Left lung (tissue), 10 donors: ENCODE results near the gene NOL4L. TPM values are rescaled to one million over a fixed set of nuclear protein-coding genes. Genes with fewer than 3 reads are reported as not detected.
"Not testable (repeated sequence)": the region's sequence is repeated elsewhere in the genome, so short reads cannot be mapped to it uniquely, and the experiment has no call there.

ENCODE experiments used
- ATAC-seq: fragments of 200-7000 bp; cut with Tn5 transposase; one replicate; pipeline ENCODE4 v1.9.1; 2020; ENCODE audit warnings: moderate library complexity
- DNase-seq, 4 donors: peaks; one replicate each; pipeline ENCODE4 v3.0.0-alpha.2; 2013 to 2020
- H3K27ac ChIP-seq, 2 donors: fragments of 200-600 bp; sonication (generic) in 1 of 2; one replicate each; pipeline versions ENCODE4 v1.5.0 to v1.8.0; 2020 to 2021
- H3K27me3 ChIP-seq, 2 donors: fragments of 200-600 bp; sonication (generic) in 1 of 2; one replicate each; pipeline versions ENCODE4 v1.5.0 to v1.8.0; 2020 to 2021
- H3K36me3 ChIP-seq, 2 donors: fragments of 200-600 bp; sonication (generic) in 1 of 2; one replicate each; pipeline versions ENCODE4 v1.5.0 to v1.8.0; 2020 to 2021
- H3K4me1 ChIP-seq, 2 donors: fragments of 200-600 bp; one replicate each; pipeline ENCODE4 v1.8.0; 2021
- H3K4me3 ChIP-seq, 2 donors: fragments of 200-600 bp; sonication (generic) in 1 of 2; one replicate each; pipeline versions ENCODE4 v1.5.0 to v1.8.0; 2020 to 2021; ENCODE audit warnings: mild to moderate bottlenecking in 1 of 2
- H3K9me3 ChIP-seq, 2 donors: fragments of 200-600 bp; sonication (generic) in 1 of 2; one replicate each; pipeline versions ENCODE4 v1.5.0 to v1.8.0; 2020 to 2021
- CTCF ChIP-seq, 2 donors: fragments of 200-600 bp; sonication (generic) in 1 of 2; IDR thresholded peaks; one replicate each; pipeline versions ENCODE4 v1.5.0 to v1.8.0; 2021; ENCODE audit warnings: antibody characterized with exemption in 2 of 2
- intact Hi-C, 2 donors: fragments of 100-400 bp; cut with DNase I; formaldehyde crosslinking; loops; one replicate each; pipeline versions ENCODE4 v1.11.2 to v1.14.2; 2022
- polyA plus RNA-seq, 6 donors: library from polyadenylated mRNA; unstranded; fragments of 120-200 nt; gene quantifications; one replicate each; pipeline ENCODE4 v1.2.1, GENCODE V29; 2013; ENCODE audit not compliant: insufficient read length in 6 of 6
- total RNA-seq, 2 donors: library from RNA; stranded (reverse); fragmentation: NEBNext Ultra II Directional; extraction: Animal tissue kit (Norgen Biotek cat#: 25700); gene quantifications; one replicate each; pipeline ENCODE4 v1.2.1, GENCODE V29; 2021
- donor health status: DM: no; HTN: yes; CAD: no.
- donor health status: DM: no; HTN: no; CAD: no.

The NOL4L gene
- total and polyA plus RNA-seq, 8 donors = 16.7 to 49.0 (median 40.7) TPM

- Histone ChIP-seq H3K27ac (peak overlapping the region in 1 of 2 donors; percentile 72), H3K27me3 (no peaks in the 10 kb centered on the region), H3K4me3 (no peak overlapping the region), H3K4me1 (peaks cover 8 to 80% of the 10 kb centered on the region in 2 donors), H3K36me3 (peaks cover 0 to 16% of the 10 kb centered on the region in 2 donors), H3K9me3 (no peaks in the 10 kb centered on the region)
- ATAC-seq (no peak), DNase-seq (peak in 1 of 4 donors; percentile 23)
- TF ChIP-seq CTCF (IDR thresholded peaks at IDR 0.05) = no peak
- intact Hi-C loops = no loop called here
Observed at GRCh38 chr20:32468860-32469259, 116.3 kb downstream of the NOL4L start.

DNA sequence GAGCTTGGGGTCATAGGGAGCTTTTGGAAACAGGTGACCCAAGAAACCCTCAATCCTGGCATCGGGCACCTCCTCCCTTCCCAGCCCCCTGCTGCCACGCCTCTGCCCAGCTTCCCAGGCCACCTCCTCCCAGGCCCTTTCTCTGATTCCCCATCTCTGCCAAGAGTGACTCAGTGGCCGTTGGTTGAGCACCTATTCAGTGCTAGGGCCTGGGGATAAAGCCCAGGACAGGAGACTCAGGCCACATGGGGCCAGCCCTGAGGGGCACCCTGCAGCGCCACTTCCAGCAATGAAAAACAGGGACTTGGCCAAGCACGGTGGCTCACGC lies 116.9 kb downstream of the NOL4L start:
- peak in 1 of 4 donors; percentile 39 for DNase-seq
- peak overlapping the region in 1 of 2 donors; percentile 72 for H3K27ac ChIP-seq
- intact Hi-C loops = no loop called here
- peaks cover 0 to 15% of the 10 kb centered on the region in 2 donors for H3K36me3 ChIP-seq
- H3K4me1 ChIP-seq = peaks cover 2 to 80% of the 10 kb centered on the region in 2 donors
- ATAC-seq = no peak
- H3K27me3 ChIP-seq = no peaks in the 10 kb centered on the region
- no peak for TF ChIP-seq CTCF (IDR thresholded peaks at IDR 0.05)
- H3K9me3 ChIP-seq = no peaks in the 10 kb centered on the region
- H3K4me3 ChIP-seq = no peak overlapping the region

GRCh38 chr20:32467506-32468312 lies 117.4 kb downstream of the NOL4L start:
- peaks cover 0 to 80% of the 10 kb centered on the region in 2 donors for H3K4me1 ChIP-seq
- peaks cover 0 to 15% of the 10 kb centered on the region in 2 donors for H3K36me3 ChIP-seq
- H3K9me3 ChIP-seq = no peaks in the 10 kb centered on the region
- peak overlapping the region; percentile 44 to 72 for H3K27ac ChIP-seq
- TF ChIP-seq CTCF (IDR thresholded peaks at IDR 0.05) = no peak
- no peaks in the 10 kb centered on the region for H3K27me3 ChIP-seq
- peak in 1 of 4 donors; percentile 67 for DNase-seq
- intact Hi-C loops = no loop called here
- H3K4me3 ChIP-seq = no peak overlapping the region
- no peak for ATAC-seq

- no peak for TF ChIP-seq CTCF (IDR thresholded peaks at IDR 0.05)
- H3K4me1 ChIP-seq = peaks cover 0 to 80% of the 10 kb centered on the region in 2 donors
- ATAC-seq = no peak
- intact Hi-C loops = no loop called here
- H3K27me3 ChIP-seq = no peaks in the 10 kb centered on the region
- no peak for DNase-seq
- no peak overlapping the region for H3K4me3 ChIP-seq
- no peaks in the 10 kb centered on the region for H3K9me3 ChIP-seq
- H3K36me3 ChIP-seq = peaks cover 0 to 7% of the 10 kb centered on the region in 2 donors
- peak overlapping the region; percentile 44 to 72 for H3K27ac ChIP-seq
Observed at GRCh38 chr20:32466739-32467505, 118.2 kb downstream of the NOL4L start.

DNA sequence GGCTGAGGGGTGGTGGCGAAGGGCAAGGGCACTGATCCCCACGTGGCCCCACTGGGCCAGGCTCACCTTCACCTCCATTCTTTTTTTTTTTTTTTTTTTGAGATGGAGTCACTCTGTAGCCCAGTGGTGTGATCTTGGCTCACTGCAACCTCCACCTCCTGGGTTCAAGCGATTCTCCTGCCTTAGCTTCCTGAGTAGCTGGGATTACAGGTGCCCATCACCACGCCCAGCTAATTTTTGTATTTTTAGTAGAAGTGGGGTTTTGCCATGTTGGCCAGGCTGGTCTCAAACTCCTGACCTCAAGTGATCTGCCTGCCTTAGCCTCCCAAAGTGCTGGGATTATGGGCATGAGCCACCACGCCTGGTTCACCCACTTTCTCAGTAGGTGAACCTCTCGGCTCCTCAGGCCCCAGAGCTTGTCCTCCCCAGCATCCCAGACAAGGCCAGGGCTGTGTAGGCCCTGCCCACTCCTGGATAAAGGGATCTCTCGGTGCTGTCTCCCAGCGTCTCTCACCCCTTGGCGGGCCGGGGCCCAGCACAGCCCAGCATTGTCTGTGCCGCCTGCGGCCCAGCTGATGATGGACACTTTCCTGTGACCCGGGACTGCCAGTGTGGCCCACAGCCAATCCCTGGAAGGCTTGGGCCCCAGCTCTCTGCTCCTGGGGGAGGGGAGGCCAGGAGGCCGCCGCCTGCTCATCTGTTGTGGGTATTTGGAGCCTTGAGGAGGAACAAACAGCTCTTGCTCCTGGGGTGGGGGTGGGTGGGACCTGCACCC lies 119.0 kb downstream of the NOL4L start:
- H3K27ac ChIP-seq = peak overlapping the region; percentile 40 to 72
- DNase-seq = peak in 1 of 4 donors; percentile 75
- intact Hi-C loops, H3K9me3 ChIP-seq, H3K36me3 ChIP-seq, H3K4me3 ChIP-seq, H3K27me3 ChIP-seq, ATAC-seq: not testable (repeated sequence)
- H3K4me1 ChIP-seq = peaks cover 0 to 75% of the 10 kb centered on the region in 2 donors
